WTC11 (cell line): Measurements from ENCODE around the gene ESYT2. TPM values are rescaled to one million over a fixed set of nuclear protein-coding genes. Genes with fewer than 3 reads are reported as not detected.

Source experiments
- ATAC-seq: fragments of 200-7000 bp; cut with Tn5 transposase; 2 replicates; pipeline ENCODE4 v1.10.0; 2021; ENCODE audit warnings: mild to moderate bottlenecking, moderate library complexity
- CTCF ChIA-PET: fragments of 300-600 bp; sonication (Branson Sonifier 250); formaldehyde crosslinking; loops from one replicate; lab custom pipeline; 2021; ENCODE audit warnings: antibody characterized with exemption; lab: Charles Lee
- POLR2A ChIA-PET: fragments of 350-600 bp; sonication (Branson Sonifier 250); formaldehyde crosslinking; loops from one replicate; lab custom pipeline; 2021; ENCODE audit warnings: antibody characterized with exemption; lab: Charles Lee
- DNase-seq: peaks from one replicate; pipeline ENCODE4 v3.0.0; 2021; ENCODE audit warnings: low spot score
- H3K27ac Mint-ChIP-seq: 2 replicates; pipeline ENCODE4 v1.8.0; 2021; ENCODE audit warnings: mixed read lengths
- H3K27me3 Mint-ChIP-seq: 2 replicates; pipeline ENCODE4 v1.8.0; 2021; ENCODE audit warnings: low read depth, mild to moderate bottlenecking, moderate library complexity, mixed read lengths
- H3K36me3 Mint-ChIP-seq: 2 replicates; pipeline ENCODE4 v1.8.0; 2021; ENCODE audit warnings: mixed read lengths
- H3K4me1 Mint-ChIP-seq: 2 replicates; pipeline ENCODE4 v1.8.0; 2022; ENCODE audit warnings: mixed read lengths
- H3K4me3 Mint-ChIP-seq: 2 replicates; pipeline ENCODE4 v1.8.0; 2021; ENCODE audit warnings: mild to moderate bottlenecking, moderate library complexity, mixed read lengths
- H3K9me3 Mint-ChIP-seq: 2 replicates; pipeline ENCODE4 v1.8.0; 2021; ENCODE audit warnings: mixed read lengths
- ATF1 ChIP-seq: sonication (generic); formaldehyde crosslinking; IDR thresholded peaks from 2 replicates; pipeline ENCODE4 v1.8.1; 2023; ENCODE audit warnings: mild to moderate bottlenecking, moderate library complexity, missing genetic modification reagents
- NR2C2 ChIP-seq: sonication (generic); formaldehyde crosslinking; IDR thresholded peaks from 2 replicates; pipeline ENCODE4 v1.8.0; 2022; ENCODE audit warnings: mild to moderate bottlenecking, missing genetic modification reagents
- SOX15 ChIP-seq: fragments of 250-450 bp; sonication (Bioruptor Pico); IDR thresholded peaks from 2 replicates; pipeline ENCODE4 v1.9.0; 2021; ENCODE audit warnings: mild to moderate bottlenecking
- SP1 ChIP-seq: sonication (generic); formaldehyde crosslinking; conservative IDR thresholded peaks from 2 replicates; pipeline ENCODE4 v1.8.1; 2022; ENCODE audit warnings: missing genetic modification reagents
- ZNF232 ChIP-seq: sonication (generic); formaldehyde crosslinking; IDR thresholded peaks from 2 replicates; pipeline ENCODE4 v1.8.0; 2022; ENCODE audit warnings: mild to moderate bottlenecking, missing genetic modification reagents
- ZNF317 ChIP-seq: sonication (generic); formaldehyde crosslinking; IDR thresholded peaks from 2 replicates; pipeline ENCODE4 v1.8.1; 2023; ENCODE audit warnings: low read depth, mild to moderate bottlenecking, moderate library complexity, missing genetic modification reagents, borderline replicate concordance
- total RNA-seq: library from RNA; stranded (reverse); gene quantifications from 3 replicates; pipeline ENCODE4 v1.2.3, GENCODE V29; 2021
- TF ChIP-seq, protein P1 (sequence below): sonication (generic); formaldehyde crosslinking; IDR thresholded peaks from 2 replicates; pipeline ENCODE4 v1.8.1; 2022; ENCODE audit warnings: low read depth, mild to moderate bottlenecking, moderate library complexity, missing genetic modification reagents, borderline replicate concordance
- TF ChIP-seq, protein P2 (sequence below): sonication (generic); formaldehyde crosslinking; IDR thresholded peaks from 2 replicates; pipeline ENCODE4 v1.8.1; 2022; ENCODE audit warnings: missing genetic modification reagents, borderline replicate concordance
- TF ChIP-seq, protein P3 (sequence below): sonication (generic); formaldehyde crosslinking; IDR thresholded peaks from 2 replicates; pipeline ENCODE4 v1.8.1; 2023; ENCODE audit warnings: mild to moderate bottlenecking, missing genetic modification reagents, moderate library complexity
- TF ChIP-seq, protein P4 (sequence below): fragments of 250-450 bp; sonication (Bioruptor Pico); IDR thresholded peaks from 2 replicates; pipeline ENCODE4 v1.9.0; 2021; ENCODE audit warnings: mild to moderate bottlenecking, borderline replicate concordance
- TF ChIP-seq, protein P5 (sequence below): sonication (generic); formaldehyde crosslinking; IDR thresholded peaks from 2 replicates; pipeline ENCODE4 v1.8.1; 2023; ENCODE audit warnings: mild to moderate bottlenecking, missing genetic modification reagents
- TF ChIP-seq, protein P6 (sequence below): sonication (generic); formaldehyde crosslinking; IDR thresholded peaks from 2 replicates; pipeline ENCODE4 v1.8.0; 2023; ENCODE audit warnings: missing genetic modification reagents, mild to moderate bottlenecking, borderline replicate concordance
- TF ChIP-seq, protein P7 (sequence below): sonication (generic); formaldehyde crosslinking; IDR thresholded peaks from 2 replicates; pipeline ENCODE4 v1.8.1; 2023; ENCODE audit warnings: mild to moderate bottlenecking, moderate library complexity, missing genetic modification reagents
- TF ChIP-seq, protein P8 (sequence below): fragments of 250-450 bp; sonication (Bioruptor Pico); conservative IDR thresholded peaks from 2 replicates; pipeline ENCODE4 v1.9.0; 2021; ENCODE audit warnings: mild to moderate bottlenecking

ESYT2 gene
- total RNA-seq, 1 experiment from 2014 or later, result 45.1 TPM

DNA sequence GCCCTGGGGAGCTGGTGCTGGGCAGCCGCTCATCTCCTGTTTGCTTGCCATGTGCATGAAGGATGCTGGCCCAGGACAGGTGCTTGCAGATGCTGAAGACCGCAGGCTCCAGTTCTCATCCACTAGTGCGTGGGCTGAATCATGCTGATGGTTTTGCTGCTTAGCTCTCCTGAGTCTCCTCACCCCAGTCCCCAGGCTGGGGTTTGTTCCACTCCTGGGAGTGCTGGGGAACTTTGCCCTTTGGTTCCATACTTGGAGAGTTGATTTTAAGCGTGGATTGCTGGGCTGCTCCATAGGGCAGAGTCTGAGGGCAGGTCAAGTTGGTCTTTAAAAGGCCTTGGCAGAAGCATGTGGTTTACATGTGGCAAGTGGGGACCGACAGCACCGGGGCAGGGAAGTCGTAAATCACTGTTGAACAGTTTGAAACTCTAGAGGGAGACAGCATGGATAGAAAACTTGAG is 36.2 kb upstream of the ESYT2 start (continued):
- TF ChIP-seq, protein P1, sequence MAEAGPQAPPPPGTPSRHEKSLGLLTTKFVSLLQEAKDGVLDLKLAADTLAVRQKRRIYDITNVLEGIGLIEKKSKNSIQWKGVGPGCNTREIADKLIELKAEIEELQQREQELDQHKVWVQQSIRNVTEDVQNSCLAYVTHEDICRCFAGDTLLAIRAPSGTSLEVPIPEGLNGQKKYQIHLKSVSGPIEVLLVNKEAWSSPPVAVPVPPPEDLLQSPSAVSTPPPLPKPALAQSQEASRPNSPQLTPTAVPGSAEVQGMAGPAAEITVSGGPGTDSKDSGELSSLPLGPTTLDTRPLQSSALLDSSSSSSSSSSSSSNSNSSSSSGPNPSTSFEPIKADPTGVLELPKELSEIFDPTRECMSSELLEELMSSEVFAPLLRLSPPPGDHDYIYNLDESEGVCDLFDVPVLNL (CRISPR knock-in tag), result no peak
- TF ChIP-seq, protein P2, sequence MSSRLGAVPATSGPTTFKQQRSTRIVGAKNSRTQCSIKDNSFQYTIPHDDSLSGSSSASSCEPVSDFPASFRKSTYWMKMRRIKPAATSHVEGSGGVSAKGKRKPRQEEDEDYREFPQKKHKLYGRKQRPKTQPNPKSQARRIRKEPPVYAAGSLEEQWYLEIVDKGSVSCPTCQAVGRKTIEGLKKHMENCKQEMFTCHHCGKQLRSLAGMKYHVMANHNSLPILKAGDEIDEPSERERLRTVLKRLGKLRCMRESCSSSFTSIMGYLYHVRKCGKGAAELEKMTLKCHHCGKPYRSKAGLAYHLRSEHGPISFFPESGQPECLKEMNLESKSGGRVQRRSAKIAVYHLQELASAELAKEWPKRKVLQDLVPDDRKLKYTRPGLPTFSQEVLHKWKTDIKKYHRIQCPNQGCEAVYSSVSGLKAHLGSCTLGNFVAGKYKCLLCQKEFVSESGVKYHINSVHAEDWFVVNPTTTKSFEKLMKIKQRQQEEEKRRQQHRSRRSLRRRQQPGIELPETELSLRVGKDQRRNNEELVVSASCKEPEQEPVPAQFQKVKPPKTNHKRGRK (CRISPR knock-in tag), result no peak
- TF ChIP-seq SP1, result no peak
- TF ChIP-seq, protein P3, sequence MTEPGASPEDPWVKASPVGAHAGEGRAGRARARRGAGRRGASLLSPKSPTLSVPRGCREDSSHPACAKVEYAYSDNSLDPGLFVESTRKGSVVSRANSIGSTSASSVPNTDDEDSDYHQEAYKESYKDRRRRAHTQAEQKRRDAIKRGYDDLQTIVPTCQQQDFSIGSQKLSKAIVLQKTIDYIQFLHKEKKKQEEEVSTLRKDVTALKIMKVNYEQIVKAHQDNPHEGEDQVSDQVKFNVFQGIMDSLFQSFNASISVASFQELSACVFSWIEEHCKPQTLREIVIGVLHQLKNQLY (CRISPR knock-in tag), result no peak
- no peak for TF ChIP-seq NR2C2 (CRISPR knock-in tag)
- TF ChIP-seq ZNF232 (CRISPR knock-in tag), result no peak
- TF ChIP-seq, protein P4, sequence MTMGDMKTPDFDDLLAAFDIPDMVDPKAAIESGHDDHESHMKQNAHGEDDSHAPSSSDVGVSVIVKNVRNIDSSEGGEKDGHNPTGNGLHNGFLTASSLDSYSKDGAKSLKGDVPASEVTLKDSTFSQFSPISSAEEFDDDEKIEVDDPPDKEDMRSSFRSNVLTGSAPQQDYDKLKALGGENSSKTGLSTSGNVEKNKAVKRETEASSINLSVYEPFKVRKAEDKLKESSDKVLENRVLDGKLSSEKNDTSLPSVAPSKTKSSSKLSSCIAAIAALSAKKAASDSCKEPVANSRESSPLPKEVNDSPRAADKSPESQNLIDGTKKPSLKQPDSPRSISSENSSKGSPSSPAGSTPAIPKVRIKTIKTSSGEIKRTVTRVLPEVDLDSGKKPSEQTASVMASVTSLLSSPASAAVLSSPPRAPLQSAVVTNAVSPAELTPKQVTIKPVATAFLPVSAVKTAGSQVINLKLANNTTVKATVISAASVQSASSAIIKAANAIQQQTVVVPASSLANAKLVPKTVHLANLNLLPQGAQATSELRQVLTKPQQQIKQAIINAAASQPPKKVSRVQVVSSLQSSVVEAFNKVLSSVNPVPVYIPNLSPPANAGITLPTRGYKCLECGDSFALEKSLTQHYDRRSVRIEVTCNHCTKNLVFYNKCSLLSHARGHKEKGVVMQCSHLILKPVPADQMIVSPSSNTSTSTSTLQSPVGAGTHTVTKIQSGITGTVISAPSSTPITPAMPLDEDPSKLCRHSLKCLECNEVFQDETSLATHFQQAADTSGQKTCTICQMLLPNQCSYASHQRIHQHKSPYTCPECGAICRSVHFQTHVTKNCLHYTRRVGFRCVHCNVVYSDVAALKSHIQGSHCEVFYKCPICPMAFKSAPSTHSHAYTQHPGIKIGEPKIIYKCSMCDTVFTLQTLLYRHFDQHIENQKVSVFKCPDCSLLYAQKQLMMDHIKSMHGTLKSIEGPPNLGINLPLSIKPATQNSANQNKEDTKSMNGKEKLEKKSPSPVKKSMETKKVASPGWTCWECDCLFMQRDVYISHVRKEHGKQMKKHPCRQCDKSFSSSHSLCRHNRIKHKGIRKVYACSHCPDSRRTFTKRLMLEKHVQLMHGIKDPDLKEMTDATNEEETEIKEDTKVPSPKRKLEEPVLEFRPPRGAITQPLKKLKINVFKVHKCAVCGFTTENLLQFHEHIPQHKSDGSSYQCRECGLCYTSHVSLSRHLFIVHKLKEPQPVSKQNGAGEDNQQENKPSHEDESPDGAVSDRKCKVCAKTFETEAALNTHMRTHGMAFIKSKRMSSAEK (CRISPR knock-in tag), result no peak
- TF ChIP-seq, protein P5, sequence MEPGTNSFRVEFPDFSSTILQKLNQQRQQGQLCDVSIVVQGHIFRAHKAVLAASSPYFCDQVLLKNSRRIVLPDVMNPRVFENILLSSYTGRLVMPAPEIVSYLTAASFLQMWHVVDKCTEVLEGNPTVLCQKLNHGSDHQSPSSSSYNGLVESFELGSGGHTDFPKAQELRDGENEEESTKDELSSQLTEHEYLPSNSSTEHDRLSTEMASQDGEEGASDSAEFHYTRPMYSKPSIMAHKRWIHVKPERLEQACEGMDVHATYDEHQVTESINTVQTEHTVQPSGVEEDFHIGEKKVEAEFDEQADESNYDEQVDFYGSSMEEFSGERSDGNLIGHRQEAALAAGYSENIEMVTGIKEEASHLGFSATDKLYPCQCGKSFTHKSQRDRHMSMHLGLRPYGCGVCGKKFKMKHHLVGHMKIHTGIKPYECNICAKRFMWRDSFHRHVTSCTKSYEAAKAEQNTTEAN (CRISPR knock-in tag), result no peak
- TF ChIP-seq, all 79 proteins: peak for 0

DNA sequence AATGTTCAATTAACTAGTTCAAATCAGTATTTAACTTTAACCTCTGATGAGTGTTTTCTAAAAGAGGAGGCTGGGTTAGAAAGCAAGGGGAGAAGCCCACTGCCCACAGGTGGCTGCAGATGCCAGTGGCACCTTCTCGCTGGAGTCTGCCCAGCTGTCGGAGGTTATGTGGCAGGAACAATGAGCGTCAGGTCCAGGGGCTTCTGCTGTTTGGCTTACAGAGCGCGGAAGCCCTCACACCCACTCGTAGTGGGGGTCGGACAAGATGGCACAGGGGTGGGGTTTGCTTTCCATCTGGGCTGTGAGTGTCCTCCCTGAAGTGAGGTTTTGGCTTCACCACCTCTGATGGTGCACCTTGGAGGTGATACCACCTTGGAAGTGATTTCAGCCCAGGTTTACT is 35.5 kb upstream of the ESYT2 start:
- no peak for DNase-seq
- H3K4me1 Mint-ChIP-seq, result peaks cover 54% of the 10 kb centered on the region
- H3K4me3 Mint-ChIP-seq, result peak overlapping the region; percentile 71
- ChIA-PET POLR2A (no interaction called here), CTCF (no interaction called here)
- peaks cover 14% of the 10 kb centered on the region for H3K36me3 Mint-ChIP-seq
- no peak for ATAC-seq
- H3K27ac Mint-ChIP-seq, result no peak overlapping the region
- H3K9me3 Mint-ChIP-seq, result peaks cover 9% of the 10 kb centered on the region
- H3K27me3 Mint-ChIP-seq, result no peaks in the 10 kb centered on the region; the same call in 1 of the 2 replicates
- TF ChIP-seq, protein P6, sequence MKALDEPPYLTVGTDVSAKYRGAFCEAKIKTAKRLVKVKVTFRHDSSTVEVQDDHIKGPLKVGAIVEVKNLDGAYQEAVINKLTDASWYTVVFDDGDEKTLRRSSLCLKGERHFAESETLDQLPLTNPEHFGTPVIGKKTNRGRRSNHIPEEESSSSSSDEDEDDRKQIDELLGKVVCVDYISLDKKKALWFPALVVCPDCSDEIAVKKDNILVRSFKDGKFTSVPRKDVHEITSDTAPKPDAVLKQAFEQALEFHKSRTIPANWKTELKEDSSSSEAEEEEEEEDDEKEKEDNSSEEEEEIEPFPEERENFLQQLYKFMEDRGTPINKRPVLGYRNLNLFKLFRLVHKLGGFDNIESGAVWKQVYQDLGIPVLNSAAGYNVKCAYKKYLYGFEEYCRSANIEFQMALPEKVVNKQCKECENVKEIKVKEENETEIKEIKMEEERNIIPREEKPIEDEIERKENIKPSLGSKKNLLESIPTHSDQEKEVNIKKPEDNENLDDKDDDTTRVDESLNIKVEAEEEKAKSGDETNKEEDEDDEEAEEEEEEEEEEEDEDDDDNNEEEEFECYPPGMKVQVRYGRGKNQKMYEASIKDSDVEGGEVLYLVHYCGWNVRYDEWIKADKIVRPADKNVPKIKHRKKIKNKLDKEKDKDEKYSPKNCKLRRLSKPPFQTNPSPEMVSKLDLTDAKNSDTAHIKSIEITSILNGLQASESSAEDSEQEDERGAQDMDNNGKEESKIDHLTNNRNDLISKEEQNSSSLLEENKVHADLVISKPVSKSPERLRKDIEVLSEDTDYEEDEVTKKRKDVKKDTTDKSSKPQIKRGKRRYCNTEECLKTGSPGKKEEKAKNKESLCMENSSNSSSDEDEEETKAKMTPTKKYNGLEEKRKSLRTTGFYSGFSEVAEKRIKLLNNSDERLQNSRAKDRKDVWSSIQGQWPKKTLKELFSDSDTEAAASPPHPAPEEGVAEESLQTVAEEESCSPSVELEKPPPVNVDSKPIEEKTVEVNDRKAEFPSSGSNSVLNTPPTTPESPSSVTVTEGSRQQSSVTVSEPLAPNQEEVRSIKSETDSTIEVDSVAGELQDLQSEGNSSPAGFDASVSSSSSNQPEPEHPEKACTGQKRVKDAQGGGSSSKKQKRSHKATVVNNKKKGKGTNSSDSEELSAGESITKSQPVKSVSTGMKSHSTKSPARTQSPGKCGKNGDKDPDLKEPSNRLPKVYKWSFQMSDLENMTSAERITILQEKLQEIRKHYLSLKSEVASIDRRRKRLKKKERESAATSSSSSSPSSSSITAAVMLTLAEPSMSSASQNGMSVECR (CRISPR knock-in tag), result no peak
- TF ChIP-seq, protein P7, sequence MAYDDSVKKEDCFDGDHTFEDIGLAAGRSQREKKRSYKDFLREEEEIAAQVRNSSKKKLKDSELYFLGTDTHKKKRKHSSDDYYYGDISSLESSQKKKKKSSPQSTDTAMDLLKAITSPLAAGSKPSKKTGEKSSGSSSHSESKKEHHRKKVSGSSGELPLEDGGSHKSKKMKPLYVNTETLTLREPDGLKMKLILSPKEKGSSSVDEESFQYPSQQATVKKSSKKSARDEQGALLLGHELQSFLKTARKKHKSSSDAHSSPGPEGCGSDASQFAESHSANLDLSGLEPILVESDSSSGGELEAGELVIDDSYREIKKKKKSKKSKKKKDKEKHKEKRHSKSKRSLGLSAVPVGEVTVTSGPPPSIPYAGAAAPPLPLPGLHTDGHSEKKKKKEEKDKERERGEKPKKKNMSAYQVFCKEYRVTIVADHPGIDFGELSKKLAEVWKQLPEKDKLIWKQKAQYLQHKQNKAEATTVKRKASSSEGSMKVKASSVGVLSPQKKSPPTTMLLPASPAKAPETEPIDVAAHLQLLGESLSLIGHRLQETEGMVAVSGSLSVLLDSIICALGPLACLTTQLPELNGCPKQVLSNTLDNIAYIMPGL (CRISPR knock-in tag), result no peak
- TF ChIP-seq ZNF317 (CRISPR knock-in tag) (no peak), SOX15 (CRISPR knock-in tag) (no peak), ATF1 (CRISPR knock-in tag) (no peak)
- TF ChIP-seq, protein P8, sequence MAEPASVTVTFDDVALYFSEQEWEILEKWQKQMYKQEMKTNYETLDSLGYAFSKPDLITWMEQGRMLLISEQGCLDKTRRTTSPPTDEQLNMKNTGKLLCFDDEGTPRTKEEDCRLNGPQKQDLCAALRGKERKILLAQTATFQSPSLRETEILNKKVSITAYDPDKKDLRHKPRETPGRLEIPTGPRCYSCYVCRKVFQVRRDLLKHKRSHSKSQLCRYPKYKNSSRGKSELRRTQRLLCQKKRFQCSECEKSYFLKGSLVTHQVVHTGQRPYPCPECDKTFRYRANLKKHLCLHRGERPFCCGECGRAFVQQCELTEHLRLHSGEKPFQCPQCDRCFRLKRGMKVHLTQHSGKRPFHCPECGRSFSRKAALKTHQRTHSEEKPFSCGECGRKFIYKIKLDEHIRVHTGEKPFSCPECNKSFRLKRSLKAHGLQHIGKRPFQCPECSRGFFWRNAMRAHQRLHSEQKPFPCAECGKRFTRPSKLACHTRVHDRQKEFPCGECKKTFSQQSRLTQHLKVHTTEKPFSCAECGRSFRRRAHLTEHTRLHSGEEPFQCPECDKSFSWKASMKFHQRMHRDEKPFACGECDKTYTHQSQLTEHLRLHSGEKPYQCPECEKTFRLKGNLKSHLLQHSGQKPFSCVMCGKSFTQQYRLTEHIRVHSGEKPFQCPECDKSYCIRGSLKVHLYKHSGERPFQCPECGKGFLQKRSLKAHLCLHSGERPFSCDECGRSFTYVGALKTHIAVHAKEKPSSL (CRISPR knock-in tag), result no peak
